ENCODE measurements around the gene EXOC3.

Gene EXOC3

GRCh38 chr5:427415-428087 is 15.4 kb upstream of the EXOC3 start:
- no peak for DNase-seq

DNA sequence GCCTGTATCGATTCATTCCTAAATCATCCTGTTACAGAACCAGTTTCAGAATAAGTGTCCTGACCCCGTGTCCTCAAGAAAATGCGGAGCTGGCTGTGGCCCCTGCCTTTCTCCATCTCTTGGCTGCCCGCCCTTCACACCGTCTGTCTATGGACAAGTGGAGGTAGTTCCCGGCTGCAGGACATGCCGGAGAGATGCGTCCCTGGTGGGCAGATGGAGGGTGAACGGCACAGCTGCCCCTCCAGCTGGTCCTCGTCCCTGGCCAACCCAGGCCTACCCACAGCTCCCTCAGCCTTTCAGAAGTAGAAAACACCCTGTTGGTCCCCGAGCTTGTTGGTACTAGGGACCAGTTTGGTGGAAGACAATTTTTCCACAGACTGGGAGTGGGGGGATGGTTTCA is 14.8 kb upstream of the EXOC3 start:
- no peak for DNase-seq

GRCh38 chr5:428754-429452 is 14.1 kb upstream of the EXOC3 start:
- no peak for DNase-seq

- no peak for DNase-seq
Observed at GRCh38 chr5:429453-430188, 13.4 kb upstream of the EXOC3 start.

GRCh38 chr5:430214-430925 is 12.6 kb upstream of the EXOC3 start:
- DNase-seq: no peak

- no peak for DNase-seq
Observed at GRCh38 chr5:431001-431710, 11.8 kb upstream of the EXOC3 start.

DNA sequence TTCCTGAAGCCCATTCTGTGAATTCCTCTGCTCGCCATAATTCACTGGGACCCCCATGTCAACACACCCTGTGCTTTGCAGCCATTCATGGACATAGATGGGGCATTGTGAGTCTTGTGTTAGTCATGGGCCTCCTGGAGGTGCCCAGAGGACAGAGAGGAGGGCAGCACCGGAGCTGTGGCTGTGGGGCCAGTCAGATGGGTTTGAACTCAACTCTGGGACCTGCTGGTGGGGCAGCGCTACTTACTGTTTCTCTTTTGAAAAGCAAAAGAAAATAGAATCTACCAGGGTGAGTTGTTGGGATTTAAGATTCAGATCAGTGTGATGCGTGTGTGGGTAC is 11.3 kb upstream of the EXOC3 start:
- no peak for DNase-seq

- no peak for DNase-seq
Observed at GRCh38 chr5:432201-432927, 10.6 kb upstream of the EXOC3 start.

GRCh38 chr5:432928-433791 is 9.8 kb upstream of the EXOC3 start:
- DNase-seq: no peak

DNA sequence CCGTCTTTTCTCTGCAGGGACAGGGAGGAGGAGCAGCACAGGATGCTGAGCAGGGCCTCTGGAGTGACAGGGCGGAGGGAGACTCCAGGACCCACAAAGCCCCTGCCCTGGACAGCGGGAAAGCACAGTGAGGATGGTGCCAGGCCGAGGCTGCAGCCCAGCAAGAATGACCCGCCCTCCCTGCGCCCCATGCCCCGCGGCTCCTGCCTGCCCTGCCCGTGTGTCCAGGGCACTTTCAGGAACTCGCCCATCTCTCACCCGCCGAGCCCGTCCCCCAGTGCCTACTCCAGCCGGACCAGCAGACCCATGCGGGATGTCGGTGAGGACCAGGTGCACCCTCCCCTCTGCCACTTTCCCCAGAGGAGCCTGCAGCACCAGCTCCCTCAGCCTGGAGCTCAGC is 9.1 kb upstream of the EXOC3 start:
- no peak for DNase-seq

DNA sequence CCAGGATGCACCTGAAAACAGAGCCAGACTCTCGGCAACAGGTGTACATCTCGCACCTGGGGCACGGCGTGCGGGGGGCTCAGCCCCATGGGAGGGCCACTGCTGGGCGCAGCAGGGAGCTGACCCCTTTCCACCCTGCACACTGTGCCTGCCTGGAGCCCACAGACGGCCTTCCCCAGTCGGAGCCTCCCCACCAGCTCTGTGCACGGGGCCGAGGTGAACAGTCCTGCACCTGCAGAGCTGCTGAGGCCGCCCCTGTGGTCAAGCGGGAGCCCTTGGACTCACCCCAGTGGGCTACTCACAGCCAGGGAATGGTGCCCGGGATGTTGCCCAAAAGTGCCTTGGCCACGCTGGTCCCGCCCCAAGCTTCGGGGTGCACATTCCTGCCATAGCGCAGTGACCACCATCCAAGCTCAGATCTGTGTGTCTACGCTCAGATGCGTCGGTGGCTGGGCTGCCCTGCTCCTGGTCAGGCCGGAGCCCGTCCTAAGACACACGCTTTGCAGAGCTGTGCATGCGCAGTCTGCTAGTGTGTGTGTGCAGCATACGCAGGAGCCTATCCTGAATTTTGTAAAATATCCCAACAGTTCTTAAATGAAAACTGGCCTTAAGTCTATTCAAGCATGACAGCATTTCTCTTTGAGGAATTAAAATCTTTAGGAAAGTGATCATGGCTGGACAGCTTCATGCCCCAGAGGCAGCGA is 8.4 kb upstream of the EXOC3 start:
- DNase-seq: no peak

DNA sequence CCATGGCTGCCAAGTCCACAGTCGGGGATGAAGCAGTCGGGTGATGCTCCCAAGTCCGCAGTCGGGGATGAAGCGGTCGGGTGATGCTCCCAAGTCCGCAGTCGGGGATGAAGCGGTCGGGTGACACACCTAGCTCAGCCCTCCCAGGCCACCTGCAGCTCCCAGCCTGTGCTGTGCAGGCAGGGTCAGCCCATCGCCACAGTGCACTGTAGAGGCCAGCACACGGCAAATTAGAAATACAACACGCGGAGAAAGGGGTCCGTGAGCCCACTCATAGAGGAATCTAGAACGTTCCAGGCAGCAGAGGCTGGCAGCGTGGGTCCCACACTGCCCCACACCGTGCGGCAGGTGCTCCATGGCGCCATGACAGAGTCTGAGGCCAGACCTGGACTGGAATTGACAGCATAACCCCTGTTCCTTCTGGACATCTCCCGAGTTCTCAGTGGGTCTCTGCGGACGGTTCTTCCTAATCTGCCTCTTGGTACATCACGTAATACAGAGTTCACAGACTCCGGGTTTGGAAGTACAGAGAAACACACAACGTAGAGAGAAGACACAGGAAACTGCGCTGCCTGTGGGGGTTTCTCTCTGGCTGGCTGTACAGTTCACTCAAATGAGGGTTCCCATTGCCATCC is 7.7 kb upstream of the EXOC3 start:
- no peak for DNase-seq

- DNase-seq: no peak
Observed at GRCh38 chr5:435961-436640, 6.9 kb upstream of the EXOC3 start.

- no peak for DNase-seq
Observed at GRCh38 chr5:436641-436975, 6.4 kb upstream of the EXOC3 start.

DNA sequence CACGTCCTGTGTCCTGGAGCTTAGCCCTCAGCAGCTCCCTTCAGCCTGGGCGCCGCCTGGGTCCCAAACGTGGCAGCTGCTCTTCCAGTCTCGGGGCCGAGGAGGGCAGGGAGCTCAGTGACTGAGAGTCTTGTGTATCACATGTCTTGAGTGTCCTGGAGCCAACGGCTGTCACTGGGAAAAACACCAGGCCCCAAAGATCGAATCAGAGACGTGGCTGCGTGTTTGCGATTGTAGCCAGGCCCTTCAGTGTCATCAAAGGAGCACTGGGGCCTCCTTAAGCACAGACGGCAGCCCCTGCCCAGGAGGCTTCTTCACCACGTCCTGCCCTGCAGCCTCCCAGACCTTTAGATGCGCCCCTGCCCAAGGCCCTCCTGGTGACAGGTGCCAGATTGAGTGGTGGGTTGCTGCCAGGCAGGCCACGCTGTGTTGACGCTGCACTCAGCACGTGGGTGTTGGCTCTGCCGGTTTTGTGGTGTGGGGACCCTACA is 5.7 kb upstream of the EXOC3 start:
- DNase-seq: no peak

- DNase-seq: no peak
Observed at GRCh38 chr5:438481-438981, 4.4 kb upstream of the EXOC3 start.

- DNase-seq: no peak
Observed at GRCh38 chr5:439181-439580, 3.8 kb upstream of the EXOC3 start.

GRCh38 chr5:439636-440035 is 3.3 kb upstream of the EXOC3 start:
- DNase-seq: no peak

All from central memory CD4-positive, alpha-beta T cell (primary cell).